NCI-H446 treated with DMSO at 0.1 percent for 48 hours (cell line): Measurements from ENCODE around the gene DENND4A.
"Not testable (repeated sequence)": the region's sequence is repeated elsewhere in the genome, so short reads cannot be mapped to it uniquely, and the experiment has no call there.

Source experiments
- DNase-seq: peaks from one replicate; lab custom pipeline; 2025; lab: John Stamatoyannopoulos, UW

DENND4A gene

DNA sequence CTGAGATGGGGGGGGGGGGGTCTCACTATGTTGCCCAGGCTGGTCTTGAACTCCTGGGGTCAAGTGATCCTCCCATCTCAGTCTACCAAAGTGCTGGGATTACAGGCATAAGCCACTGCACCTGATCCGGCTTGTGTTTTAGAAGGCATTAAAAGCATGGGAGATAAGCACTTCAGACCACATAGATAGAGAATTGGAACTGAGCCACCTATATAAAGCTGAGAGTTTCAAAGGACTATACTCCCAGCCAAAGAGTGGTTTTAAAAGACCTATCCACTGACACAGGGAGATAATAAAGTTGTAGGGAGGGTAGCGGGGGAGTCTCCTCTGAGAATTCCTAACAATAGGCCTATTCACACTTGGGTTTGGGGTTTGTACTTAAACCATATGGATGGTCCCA is 34.8 kb downstream of the DENND4A start:
- no peak for DNase-seq

DNA sequence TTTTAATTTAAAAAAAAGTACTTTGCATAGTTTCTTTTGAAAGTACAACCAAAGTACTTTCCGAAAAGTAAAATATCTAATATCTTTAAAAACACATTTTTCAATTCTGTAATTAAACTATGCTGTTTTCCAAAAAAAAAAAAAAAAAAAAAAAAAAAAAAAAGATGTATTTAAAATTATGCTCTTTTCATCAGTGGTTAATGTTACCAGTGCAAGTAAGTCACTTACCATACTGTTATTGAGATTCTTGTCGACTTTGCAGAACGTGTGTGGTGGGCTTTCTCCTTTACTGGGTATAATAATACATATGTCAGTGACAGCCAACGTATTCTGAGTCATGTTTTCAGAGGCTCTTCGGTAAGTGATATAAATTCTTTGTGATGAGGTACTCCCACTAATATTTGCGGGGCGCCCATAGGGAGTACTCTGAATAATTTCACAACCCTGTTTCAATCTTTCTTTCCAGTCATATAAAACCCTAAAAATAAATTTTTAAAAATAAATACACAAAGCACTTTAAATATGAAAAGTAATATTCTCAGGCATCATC is 39.9 kb downstream of the DENND4A start:
- no peak for DNase-seq

DNA sequence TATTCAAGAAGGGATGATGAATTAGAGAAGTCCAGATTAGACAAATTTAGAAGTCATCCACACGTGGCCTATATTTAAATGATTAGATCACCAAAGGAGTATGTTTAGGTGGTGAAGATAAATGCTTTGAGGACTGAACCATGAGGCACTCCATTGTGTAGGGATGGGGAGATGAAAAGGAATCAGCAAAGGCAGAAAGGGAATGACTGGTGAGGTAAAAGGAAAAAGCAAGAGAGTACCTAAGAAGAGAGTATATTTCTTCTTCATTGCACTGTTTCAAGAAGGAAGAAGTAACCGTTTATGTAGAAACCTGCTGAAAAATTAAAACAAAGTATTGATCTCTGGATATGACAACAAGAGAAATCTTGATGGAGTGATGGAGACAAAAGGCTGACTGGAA is 40.7 kb downstream of the DENND4A start:
- DNase-seq = no peak

DNA sequence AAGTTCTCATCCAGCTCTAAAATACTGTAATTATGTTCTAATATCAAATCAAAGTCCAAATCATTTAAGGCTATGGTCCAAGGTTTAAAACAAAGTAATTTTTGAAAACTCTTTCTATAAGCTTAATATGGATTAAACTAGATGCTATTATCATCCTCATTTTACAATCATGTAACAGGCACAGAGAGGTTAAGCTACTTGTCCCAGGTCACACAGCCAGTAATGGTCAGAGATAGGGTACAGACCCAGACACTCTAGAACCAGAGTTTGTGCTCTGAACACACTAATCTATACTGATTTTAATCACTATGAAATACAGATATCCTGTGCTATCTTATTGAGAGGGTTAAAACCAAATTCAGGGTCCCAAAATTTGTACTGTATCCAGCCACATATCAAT is 44.8 kb downstream of the DENND4A start:
- DNase-seq = no peak

- no peak for DNase-seq
Measured at GRCh38 chr15:65743637-65744252, 48.3 kb downstream of the DENND4A start.

DNA sequence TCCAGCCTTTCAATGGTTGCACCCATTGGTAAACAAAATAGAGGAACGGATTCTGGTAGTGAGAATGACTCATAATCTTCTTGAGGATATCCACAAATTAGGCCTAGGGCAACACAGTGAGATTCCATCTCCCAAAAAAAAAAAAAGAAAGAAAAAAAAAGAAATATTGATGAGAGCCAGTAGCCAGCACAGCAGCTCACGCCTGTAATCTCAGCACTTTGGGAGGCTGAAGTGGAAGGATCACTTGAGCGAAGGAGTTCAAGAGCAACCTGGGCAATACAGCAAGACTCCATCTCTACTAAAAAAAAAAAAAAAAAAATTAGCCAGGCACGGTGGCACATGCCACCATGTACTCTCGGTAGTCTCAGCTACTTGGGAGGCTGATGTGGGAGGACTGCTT is 51.9 kb downstream of the DENND4A start:
- DNase-seq = no peak

- DNase-seq = no peak
Measured at GRCh38 chr15:65738649-65739048, 53.4 kb downstream of the DENND4A start.

GRCh38 chr15:65733599-65733998 is 58.5 kb downstream of the DENND4A start:
- DNase-seq = not testable (repeated sequence)

DNA sequence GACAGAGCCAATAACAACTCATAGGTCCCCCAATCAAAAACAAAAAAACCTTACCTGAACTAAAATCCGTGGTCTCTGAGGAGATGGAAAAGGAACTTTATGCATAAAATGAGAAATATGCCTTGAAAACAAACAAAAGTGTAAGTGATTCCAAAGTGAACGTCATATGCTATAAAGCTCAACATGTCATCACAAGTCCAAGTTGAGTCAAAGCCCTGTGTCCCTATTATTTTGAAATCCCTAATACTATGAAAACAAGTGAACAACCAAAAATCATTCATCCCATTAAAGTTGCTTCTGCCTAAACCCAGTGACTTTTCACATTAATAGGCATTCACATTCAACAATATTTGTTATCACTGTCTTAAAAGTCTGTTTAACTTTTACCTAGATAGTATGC is 59.4 kb downstream of the DENND4A start:
- no peak for DNase-seq

GRCh38 chr15:65731926-65732325 is 60.2 kb downstream of the DENND4A start:
- DNase-seq = no peak

DNA sequence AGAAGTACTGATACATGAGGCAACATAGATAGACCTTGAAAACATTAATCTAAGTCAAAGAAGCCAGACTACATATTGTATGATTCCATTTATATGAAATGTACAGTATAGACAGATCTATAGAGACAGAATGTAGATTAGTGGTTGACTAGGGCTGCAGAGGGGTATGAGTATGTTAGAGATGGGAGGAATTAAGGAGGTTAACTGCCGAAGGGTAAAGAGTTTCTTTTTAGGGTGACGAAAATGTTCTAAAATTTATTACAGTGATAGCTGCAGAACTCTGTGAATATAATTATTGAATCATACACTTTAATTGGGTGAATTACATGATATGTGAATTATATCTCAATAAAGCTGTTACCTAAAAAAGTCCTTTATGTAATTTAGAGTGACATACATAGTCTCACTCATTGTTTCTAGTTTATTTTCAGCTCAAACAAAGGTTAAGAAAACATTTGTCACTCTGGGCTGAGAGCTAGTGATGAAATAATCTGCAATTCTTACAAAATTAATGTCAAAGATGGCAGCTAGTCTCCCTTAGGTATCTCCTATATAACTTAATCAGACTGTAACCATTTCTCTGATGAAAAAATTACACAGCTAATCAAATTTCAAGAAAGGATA is 61.4 kb downstream of the DENND4A start:
- no peak for DNase-seq

- no peak for DNase-seq
Measured at GRCh38 chr15:65724464-65725215, 67.5 kb downstream of the DENND4A start.

DNA sequence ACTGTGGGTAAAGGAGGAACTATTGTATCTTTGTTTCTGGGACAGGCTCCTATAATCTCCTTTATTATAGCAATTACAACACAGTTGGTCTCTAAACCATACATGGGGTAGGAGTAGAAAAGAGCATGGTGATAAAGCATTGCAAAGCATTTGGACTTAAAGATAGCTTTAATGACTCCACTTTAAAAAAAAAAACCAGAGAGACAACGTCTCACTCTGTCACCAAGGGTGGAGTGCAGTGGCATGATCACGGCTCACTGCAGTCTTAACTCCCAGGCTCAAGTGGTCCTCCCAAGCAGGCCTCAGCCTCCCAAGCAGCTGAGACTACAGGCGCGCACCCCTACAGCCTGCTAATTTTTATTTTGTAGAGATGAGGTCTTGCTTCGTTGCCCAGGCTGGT is 68.2 kb downstream of the DENND4A start:
- DNase-seq = no peak

GRCh38 chr15:65722191-65722590 is 69.9 kb downstream of the DENND4A start:
- no peak for DNase-seq

DNA sequence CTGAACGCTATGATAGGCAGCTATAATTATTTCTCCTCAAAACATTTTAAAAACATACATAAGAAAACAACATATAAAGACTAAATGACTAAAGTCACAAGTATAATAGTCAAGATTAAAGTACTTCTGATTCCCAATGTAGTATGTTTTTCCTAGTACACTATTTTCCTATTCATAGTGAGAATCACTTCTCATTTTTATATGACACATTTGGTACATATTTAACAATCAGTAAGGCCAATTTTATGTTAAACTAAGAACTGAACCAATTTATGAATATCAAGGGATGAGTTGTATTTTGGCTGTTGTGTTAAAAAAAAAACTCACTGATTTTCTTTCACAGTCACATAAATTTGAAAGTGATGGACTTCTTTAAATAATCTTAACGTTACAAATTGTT is 79.7 kb downstream of the DENND4A start:
- no peak for DNase-seq

DNA sequence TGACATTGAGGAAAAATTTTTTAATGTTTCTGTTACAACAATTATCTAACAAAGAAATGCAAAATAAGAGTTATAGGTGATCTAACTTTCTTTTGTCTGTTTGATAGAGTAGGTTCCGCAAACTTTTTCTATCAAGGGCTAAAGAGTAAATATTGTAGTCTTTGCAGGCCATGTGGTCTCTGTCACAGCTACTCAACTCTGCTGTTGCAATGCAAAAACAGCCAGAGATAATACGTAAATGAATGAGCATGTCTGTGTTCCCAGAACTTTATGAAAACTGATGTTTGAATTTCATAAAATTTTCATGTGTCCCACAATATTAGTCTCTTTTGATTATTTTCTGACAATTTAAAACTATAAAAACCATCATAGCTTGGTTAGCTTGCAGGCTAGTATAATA is 97.0 kb downstream of the DENND4A start:
- no peak for DNase-seq

- DNase-seq = no peak
Measured at GRCh38 chr15:65690778-65691177, 101.3 kb downstream of the DENND4A start.

- DNase-seq = no peak
Measured at GRCh38 chr15:65690173-65690572, 101.9 kb downstream of the DENND4A start.

- no peak for DNase-seq
Measured at GRCh38 chr15:65688462-65688861, 103.6 kb downstream of the DENND4A start.

DNA sequence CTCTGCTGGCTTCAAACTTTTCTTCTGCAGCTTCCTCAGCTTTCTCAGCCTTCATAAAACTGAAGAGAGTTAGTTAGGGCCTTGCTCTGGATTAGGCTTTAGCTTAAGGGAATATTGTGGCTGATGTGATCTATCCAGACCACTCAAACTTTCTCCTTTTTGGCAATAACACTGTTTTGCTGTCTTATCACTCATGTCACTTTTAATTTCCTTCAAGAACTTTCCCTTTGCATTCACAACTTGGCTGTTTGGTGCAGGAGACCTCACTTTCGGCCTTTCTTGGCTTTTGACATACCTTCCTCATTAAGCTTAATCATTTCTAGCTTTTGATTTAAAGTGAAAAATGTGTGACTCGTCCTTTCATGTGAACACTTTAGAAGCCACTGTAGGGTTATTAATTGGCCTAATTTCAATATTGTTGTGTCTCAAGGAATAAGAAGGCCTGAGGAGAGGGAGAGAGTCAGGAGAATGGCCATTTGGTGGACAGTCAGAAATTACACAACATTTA is 109.6 kb downstream of the DENND4A start:
- no peak for DNase-seq

DNA sequence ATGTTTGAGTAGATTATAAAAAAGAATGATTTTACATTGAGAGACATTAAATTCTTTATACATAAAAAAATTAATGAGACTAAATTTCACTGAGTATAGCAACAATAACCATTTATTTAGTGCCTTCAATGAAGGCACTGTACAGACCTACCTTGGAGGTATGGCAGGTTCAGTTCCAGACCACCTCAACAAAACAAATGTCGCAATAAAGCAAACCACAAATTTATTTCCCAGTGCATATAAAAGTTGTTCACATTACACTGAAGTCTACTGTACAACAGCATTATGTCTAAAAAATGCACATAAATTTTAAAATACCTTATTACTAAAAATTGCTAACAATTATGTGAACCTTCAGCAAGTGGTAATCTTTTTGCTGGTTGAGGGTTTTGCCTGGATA is 111.5 kb downstream of the DENND4A start:
- no peak for DNase-seq

DNA sequence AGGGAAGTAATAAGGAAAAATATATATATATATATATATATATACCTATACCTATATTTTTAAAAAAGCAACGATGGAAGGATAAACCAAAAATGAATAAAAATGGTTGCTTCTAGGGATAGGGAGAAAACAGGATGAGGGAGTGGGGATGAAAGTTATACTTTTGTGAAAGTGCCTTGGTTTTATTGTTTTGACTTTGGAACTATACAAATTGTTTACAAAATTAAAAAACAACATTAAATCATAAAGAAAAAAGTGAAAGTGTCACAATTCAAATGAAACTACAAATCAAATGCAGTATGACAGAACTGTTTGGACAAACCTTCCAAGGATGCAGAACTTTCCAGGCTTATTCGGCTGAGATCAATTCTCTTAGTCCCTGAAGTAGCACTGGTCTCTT is 116.0 kb downstream of the DENND4A start:
- no peak for DNase-seq

DNA sequence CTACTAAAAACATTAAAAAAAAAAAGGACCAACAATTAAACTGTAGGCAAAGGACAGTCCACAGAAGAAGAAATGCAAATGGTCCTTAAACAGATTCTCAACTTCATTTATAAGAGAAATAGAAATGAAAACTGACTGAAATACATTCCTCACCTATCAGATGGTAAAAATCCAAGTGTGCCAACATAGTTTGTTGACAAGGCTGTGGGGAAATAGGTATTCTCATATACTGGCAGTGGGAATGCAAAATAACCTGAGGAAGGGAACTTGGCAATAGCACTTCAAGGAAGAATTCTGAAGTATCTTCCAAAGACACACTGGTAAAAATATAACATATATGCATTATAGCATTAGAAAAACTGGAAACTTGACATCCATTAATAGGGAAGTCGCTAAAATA is 116.5 kb downstream of the DENND4A start:
- no peak for DNase-seq
